ENCODE results near the gene DHFR2. TPM values are rescaled to one million over a fixed set of nuclear protein-coding genes. Genes with fewer than 3 reads are reported as not detected.

The DHFR2 gene
- total RNA-seq, 1 donor from 2014 or later: 2.4 TPM

Other genes with a start within 250 kb of the DHFR2 start
- gene PROS1, start 89.0 kb downstream of the DHFR2 start, total RNA-seq: 7.8 and 25.6 TPM in 2 replicates
- 5.4 and 10.9 TPM in 2 replicates for gene ARL13B, start 82.8 kb downstream of the DHFR2 start, total RNA-seq
- not detected in 2 replicates for gene STX19, start 34.3 kb downstream of the DHFR2 start, total RNA-seq
- 9.6 and 18.8 TPM in 2 replicates for gene NSUN3, start 145 bp upstream of the DHFR2 start, total RNA-seq